Measurements from ENCODE around the gene CMTM7. TPM values are rescaled to one million over a fixed set of nuclear protein-coding genes. Genes with fewer than 3 reads are reported as not detected.
A peak's percentile ranks its signal among the peaks of the same experiment; 100 is the strongest.

CMTM7 gene
- polyA plus RNA-seq, 1 of the 3 experiments (the other 2 are of a cell fraction) = 50.1 TPM

GRCh38 chr3:32398531-32398930, 6.9 kb downstream of the CMTM7 start:
- ChIA-PET CTCF (interaction anchor here (0.7 to 4.4 kb wide), 7 partner anchors 15 to 221 kb away, joined by 3 to 34 read pairs (median 4); no protein-coding TSS in a partner anchor), POLR2A (no interaction called here)
- Histone ChIP-seq H3K9ac (no peak overlapping the region), H3K79me2 (ENCODE audit: insufficient read depth) (peaks cover 82% of the 10 kb centered on the region), H3K4me3 (ENCODE audit: low read depth in 2 of 2, low read length in 1 of 2) (no peak overlapping the region), H3K27me3 (ENCODE audit: insufficient read depth) (no peaks in the 10 kb centered on the region), H3K9me3 (no peaks in the 10 kb centered on the region), H3K9me2 (no peaks in the 10 kb centered on the region), H4K20me1 (ENCODE audit: insufficient read depth) (no peaks in the 10 kb centered on the region), H3K4me2 (no peak overlapping the region), H2AFZ (ENCODE audit: low read depth) (no peak overlapping the region), H3K36me3 (replicated peaks in 1 of 2; ENCODE audit: control insufficient read depth in 1 of 2, insufficient read depth in 2 of 2, low read length in 1 of 2) (no peaks in the 10 kb centered on the region), H3K4me1 (ENCODE audit: control insufficient read depth in 1 of 2, insufficient read depth in 2 of 2, low read depth in 1 of 2, low read length in 1 of 2) (peaks cover 7 to 8% of the 10 kb centered on the region in 2 experiments; a peak in 3 of 4 replicates), H3K27ac (ENCODE audit: low read depth in 2 of 2, low read length in 1 of 2) (no peak overlapping the region), H3F3A (replicated peaks; ENCODE audit: insufficient read depth) (peaks cover 21% of the 10 kb centered on the region)
- WGBS (ENCODE audit: low lambda C conversion rate) = 90% methylated on average over 10 of the region's 10 CpGs
- TF ChIP-seq MXI1 (IDR thresholded peaks at IDR 0.05; ENCODE audit: low read depth, low read length) = no peak
- no peak for TF ChIP-seq REST (IDR thresholded peaks at IDR 0.05; ENCODE audit: low read depth, low read length)
- no peak for TF ChIP-seq CHD2 (IDR thresholded peaks at IDR 0.05; ENCODE audit: low read length, partially characterized antibody)
- no peak for TF ChIP-seq TEAD4 (IDR thresholded peaks at IDR 0.05; ENCODE audit: borderline replicate concordance, insufficient read depth)
- TF ChIP-seq TCF12 (IDR thresholded peaks at IDR 0.05) = no peak
- TF ChIP-seq POLR2AphosphoS5 (IDR thresholded peaks at IDR 0.05; ENCODE audit: low read depth, low read length) = no peak
- no peak for DNase-seq

DNA sequence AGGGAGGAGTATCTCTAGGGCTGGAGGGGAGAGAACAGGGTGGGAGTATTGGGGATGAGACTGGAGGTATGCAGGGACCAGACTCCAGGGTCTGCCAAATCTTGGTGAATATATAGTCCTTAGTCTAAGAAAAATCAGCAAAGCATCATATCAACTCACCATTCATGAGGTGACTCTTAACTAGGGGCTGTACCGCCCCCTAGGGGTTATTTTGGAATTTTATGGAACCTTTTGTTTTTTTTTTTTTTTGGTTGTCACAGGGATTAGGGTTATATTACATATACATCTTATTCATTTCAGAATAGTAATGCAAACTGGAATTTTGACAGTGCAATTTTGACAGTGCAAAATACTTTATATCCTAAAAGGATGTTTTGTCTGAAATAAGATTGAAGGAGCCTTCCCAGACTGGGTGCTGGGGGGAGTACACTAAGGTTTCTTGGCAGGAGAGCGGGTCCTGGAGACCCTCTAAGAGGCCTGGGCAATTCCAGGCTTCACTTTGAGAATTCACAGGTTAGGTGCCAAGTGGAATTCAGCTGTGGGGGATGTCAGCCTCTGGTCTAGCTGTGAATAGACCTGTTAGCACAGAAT, 7.5 kb downstream of the CMTM7 start:
- 53% methylated on average over 2 of the region's 2 CpGs for WGBS (ENCODE audit: low lambda C conversion rate)
- Histone ChIP-seq H3K27me3 (ENCODE audit: insufficient read depth) (no peaks in the 10 kb centered on the region), H2AFZ (ENCODE audit: low read depth) (no peak overlapping the region), H3K79me2 (ENCODE audit: insufficient read depth) (peaks cover 81% of the 10 kb centered on the region), H3K9me2 (no peaks in the 10 kb centered on the region), H3K4me3 (ENCODE audit: low read depth in 2 of 2, low read length in 1 of 2) (no peak overlapping the region; a peak in 1 of 4 replicates), H3F3A (replicated peaks; ENCODE audit: insufficient read depth) (peaks cover 21% of the 10 kb centered on the region), H3K4me2 (no peak overlapping the region), H4K20me1 (ENCODE audit: insufficient read depth) (no peaks in the 10 kb centered on the region), H3K4me1 (ENCODE audit: control insufficient read depth in 1 of 2, insufficient read depth in 2 of 2, low read depth in 1 of 2, low read length in 1 of 2) (peaks cover 7 to 8% of the 10 kb centered on the region in 2 experiments; a peak in 3 of 4 replicates), H3K9ac (no peak overlapping the region), H3K27ac (ENCODE audit: low read depth in 2 of 2, low read length in 1 of 2) (no peak overlapping the region), H3K36me3 (replicated peaks in 1 of 2; ENCODE audit: control insufficient read depth in 1 of 2, insufficient read depth in 2 of 2, low read length in 1 of 2) (no peaks in the 10 kb centered on the region), H3K9me3 (no peaks in the 10 kb centered on the region)
- CTCF ChIA-PET = interaction anchor here (0.7 to 4.4 kb wide), 11 partner anchors 8 to 223 kb away, joined by 3 to 34 read pairs (median 4); no protein-coding TSS in a partner anchor
- DNase-seq = peak; percentile 52
- POLR2A ChIA-PET = no interaction called here
- TF ChIP-seq, protein P1, sequence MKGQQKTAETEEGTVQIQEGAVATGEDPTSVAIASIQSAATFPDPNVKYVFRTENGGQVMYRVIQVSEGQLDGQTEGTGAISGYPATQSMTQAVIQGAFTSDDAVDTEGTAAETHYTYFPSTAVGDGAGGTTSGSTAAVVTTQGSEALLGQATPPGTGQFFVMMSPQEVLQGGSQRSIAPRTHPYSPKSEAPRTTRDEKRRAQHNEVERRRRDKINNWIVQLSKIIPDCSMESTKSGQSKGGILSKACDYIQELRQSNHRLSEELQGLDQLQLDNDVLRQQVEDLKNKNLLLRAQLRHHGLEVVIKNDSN (IDR thresholded peaks at IDR 0.05; ENCODE audit: borderline replicate concordance, low read depth) = no peak
- peak; percentile 83 for TF ChIP-seq CTCF (IDR thresholded peaks at IDR 0.05)
- TF ChIP-seq PBX3 (IDR thresholded peaks at IDR 0.05) = no peak
- no peak for TF ChIP-seq RFX5 (IDR thresholded peaks at IDR 0.05; ENCODE audit: low read length)
- TF ChIP-seq SIN3A (IDR thresholded peaks at IDR 0.05; ENCODE audit: borderline replicate concordance, low read depth, low read length) = no peak
- TF ChIP-seq TAF1 (IDR thresholded peaks at IDR 0.05; ENCODE audit: borderline replicate concordance, low read depth, low read length) = no peak
- peak; percentile 44 for TF ChIP-seq SMC3 (IDR thresholded peaks at IDR 0.05; ENCODE audit: low read depth, low read length)
- TF ChIP-seq, protein P2, sequence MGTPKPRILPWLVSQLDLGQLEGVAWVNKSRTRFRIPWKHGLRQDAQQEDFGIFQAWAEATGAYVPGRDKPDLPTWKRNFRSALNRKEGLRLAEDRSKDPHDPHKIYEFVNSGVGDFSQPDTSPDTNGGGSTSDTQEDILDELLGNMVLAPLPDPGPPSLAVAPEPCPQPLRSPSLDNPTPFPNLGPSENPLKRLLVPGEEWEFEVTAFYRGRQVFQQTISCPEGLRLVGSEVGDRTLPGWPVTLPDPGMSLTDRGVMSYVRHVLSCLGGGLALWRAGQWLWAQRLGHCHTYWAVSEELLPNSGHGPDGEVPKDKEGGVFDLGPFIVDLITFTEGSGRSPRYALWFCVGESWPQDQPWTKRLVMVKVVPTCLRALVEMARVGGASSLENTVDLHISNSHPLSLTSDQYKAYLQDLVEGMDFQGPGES (IDR thresholded peaks at IDR 0.05; ENCODE audit: low read depth, low read length) = no peak
- TF ChIP-seq TCF12 (IDR thresholded peaks at IDR 0.05) = no peak
- TF ChIP-seq RXRA (IDR thresholded peaks at IDR 0.05; ENCODE audit: borderline replicate concordance, low read depth) = no peak

Measured in SK-N-SH (cell line).